ENCODE measurements around the gene MGRN1. TPM values are rescaled to one million over a fixed set of nuclear protein-coding genes. Genes with fewer than 3 reads are reported as not detected.

MGRN1 gene
- total RNA-seq, 2 donors from 2014 or later: 46.9 to 76.4 TPM

DNA sequence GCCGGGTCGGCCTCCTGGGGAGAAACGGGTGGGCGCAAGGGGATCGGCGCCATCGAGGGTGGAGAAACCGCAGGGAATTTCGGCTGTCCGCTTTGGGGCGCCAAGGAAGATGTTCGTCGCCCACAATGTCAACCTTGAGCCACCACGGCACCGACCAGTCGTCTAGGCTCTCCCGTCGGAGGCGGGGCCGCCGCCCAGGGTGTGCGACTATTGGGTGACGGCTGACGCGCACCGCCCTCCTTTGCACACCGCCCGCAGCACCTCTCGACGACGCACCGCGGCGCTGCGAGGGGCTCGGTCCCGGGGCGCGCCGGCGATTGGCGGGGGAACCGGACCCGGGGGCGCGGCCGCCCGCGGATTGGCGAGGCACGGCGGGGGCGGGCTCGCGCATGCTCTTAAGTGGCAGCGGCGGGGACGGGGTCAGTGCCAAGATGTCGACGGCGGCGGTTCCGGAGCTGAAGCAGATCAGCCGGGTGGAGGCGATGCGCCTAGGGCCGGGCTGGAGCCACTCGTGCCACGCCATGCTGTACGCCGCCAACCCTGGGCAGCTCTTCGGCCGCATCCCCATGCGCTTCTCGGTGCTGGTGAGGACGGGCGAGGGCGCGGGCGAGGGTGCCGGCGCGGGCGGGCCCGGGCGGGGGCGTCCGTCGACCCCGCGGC lies 68.8 kb downstream of the MGRN1 start, which contains the start of gene NUDT16L1:
Gene NUDT16L1, plus strand, starts transcription at position 267 of the 660 bp plus-strand sequence. Its CDS starts 165 bp downstream, at position 432.
- peak within 1 kb of the TSS; percentile 74 to 82 for H3K27ac Mint-ChIP-seq
- ATAC-seq (peak; percentile 94 to 97), DNase-seq (ENCODE audit: low spot score in 2 of 2) (peak; percentile 98 to 99)

DNA sequence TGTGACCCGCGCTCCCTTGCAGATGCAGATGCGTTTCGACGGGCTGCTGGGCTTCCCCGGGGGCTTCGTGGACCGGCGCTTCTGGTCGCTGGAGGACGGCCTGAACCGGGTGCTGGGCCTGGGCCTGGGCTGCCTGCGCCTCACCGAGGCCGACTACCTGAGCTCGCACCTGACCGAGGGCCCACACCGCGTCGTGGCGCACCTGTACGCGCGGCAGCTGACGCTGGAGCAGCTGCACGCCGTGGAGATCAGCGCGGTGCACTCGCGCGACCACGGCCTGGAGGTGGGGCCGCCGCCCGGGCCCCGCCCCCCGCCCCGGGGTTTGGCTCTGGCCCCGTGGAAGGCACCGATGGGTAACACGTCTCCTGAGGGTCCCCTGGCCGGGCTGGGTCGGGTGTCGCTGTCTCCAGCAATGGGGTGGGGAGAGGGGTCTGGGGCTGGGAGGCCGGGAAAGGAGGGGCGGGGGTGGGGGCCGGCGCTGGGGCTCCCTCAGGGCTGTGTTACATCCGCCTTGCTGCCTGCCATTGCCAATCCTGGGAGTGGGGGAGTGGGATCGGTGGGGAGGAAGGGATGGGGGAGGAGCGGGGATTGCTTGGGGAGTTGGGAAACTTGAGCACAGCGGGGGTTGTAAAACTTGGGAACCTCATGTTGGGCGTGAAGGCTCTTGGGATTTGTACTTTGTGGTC lies 69.5 kb downstream of the MGRN1 start:
- Mint-ChIP-seq H3K27ac (peak overlapping the region; percentile 74 to 82), H3K9me3 (no peaks in the 10 kb centered on the region), H3K36me3 (no peaks in the 10 kb centered on the region)
- ATAC-seq (peak; percentile 12 to 35), DNase-seq (ENCODE audit: low spot score in 2 of 2) (peak; percentile 38 to 54)

More for the DNA sequence above, 68.8 kb downstream of the MGRN1 start, which contains the start of gene NUDT16L1:
- H3K9me3 Mint-ChIP-seq: no peaks in the 10 kb centered on the region
- H3K36me3 Mint-ChIP-seq: no peaks in the 10 kb centered on the region

DNA sequence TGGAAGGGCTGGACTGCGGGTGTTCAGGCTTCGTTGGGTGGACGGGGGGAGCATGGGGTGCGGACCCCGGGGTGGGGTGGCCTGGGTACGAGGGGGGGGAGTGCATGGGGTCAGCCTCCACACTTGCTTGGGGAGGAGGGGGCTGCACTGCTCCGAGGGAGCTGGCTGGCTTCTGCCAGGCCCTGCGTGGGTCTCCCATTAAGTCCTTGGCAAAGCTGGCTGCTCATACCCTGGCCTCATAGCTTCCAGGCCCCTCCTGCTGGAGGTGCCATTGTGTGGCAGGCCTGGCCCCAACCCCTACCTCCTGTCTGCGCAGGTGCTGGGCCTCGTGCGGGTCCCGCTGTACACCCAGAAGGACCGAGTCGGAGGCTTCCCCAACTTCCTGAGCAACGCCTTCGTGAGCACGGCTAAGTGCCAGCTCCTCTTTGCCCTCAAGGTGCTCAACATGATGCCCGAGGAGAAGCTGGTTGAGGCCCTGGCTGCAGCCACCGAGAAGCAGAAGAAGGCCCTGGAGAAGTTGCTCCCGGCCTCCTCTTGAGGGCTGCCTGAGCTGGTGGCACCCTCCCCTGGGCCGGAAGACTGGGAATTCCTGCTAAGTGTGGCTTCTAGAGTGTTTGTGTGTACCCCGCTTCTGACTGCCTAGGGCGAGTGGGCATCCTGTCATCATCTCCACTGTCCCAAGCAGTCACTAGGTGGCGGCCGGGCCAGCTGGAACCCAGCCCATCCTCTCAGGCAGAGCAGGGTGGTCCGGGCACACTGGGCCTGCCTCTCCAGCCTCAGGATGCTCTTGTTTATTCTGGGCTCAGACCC lies 70.2 kb downstream of the MGRN1 start:
- peak overlapping the region; percentile 67 to 74 for H3K27ac Mint-ChIP-seq
- ATAC-seq (no peak), DNase-seq (ENCODE audit: low spot score in 2 of 2) (peak in 1 of 2 donors; percentile 57)
- no peaks in the 10 kb centered on the region for H3K9me3 Mint-ChIP-seq
- H3K36me3 Mint-ChIP-seq: no peaks in the 10 kb centered on the region

DNA sequence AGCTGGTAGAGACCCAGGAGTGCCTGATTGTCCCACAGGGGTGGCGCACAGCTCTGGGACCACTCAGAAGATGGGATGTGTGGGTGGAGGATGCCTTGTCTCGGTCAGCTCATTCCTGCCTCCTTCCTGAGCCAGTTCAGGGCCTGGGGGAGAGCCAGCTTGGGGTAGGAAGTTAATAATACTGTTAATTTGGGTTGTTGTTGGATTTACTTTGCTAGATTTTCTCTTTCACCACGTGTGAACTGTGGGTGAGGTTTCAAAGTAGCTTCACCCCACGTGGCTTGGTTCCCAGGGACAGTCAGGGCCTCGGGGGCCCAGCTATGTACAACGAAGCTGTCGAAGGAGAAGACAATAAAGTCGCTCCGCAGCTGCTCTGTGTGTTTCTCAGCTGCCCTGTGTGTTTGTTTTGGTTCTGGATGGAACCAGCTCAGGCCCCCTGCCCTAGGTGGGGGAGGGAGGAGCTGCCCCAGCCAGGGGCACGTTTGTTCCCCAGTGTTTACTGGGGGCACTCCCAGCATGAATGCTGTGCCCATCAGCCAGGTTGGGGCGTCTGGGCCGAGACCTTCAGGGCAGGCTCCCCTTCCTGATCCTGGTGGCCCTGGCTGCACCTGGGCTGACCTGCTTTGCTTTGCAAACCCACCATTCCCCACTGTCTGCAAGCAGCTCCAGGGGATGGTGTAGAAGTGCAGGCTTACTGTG lies 71.0 kb downstream of the MGRN1 start:
- no peaks in the 10 kb centered on the region for H3K36me3 Mint-ChIP-seq
- H3K27ac Mint-ChIP-seq: peak overlapping the region; percentile 67 to 72
- ATAC-seq (no peak), DNase-seq (ENCODE audit: low spot score in 2 of 2) (peak in 1 of 2 donors; percentile 54)
- no peaks in the 10 kb centered on the region for H3K9me3 Mint-ChIP-seq

DNA sequence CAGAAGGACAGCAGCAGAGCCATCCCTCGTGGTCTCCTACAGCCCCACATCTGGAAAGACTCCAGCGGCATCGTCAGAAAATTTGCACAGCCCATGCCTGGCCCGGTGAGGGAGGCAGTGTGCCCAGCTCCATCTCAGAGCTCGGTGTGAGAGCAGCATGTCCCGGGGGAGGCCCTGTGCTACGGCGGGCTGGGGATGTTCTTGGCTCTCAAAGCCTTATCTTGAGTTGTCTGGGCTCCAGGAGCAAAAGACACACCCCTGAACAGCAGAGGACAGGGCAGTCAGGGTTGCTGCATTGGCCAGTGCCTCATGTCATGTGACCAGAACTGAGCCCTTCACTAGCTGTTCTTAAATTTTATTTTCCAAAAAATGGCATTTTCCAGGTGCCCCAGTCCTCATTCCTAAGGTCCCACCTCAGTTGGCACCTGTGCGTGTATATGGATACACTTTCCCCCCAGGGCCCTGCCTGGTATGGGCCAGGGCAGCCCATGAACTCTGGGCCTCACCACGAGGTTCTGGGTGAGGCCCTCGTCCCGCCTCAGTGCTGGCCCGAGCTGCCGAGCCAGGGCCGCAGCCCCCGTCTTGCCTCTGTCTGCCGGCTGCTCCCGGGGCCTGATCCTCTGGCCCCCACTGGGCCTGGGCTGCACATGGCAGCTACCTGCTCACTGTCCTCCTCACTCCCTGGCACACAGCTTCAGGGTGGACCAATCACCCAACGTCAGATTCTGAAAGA lies 71.7 kb downstream of the MGRN1 start:
- Mint-ChIP-seq H3K36me3 (no peaks in the 10 kb centered on the region), H3K27ac (peak overlapping the region; percentile 67 to 72), H3K9me3 (no peaks in the 10 kb centered on the region)
- ATAC-seq: no peak
- no peak for DNase-seq (ENCODE audit: low spot score in 2 of 2)

DNA sequence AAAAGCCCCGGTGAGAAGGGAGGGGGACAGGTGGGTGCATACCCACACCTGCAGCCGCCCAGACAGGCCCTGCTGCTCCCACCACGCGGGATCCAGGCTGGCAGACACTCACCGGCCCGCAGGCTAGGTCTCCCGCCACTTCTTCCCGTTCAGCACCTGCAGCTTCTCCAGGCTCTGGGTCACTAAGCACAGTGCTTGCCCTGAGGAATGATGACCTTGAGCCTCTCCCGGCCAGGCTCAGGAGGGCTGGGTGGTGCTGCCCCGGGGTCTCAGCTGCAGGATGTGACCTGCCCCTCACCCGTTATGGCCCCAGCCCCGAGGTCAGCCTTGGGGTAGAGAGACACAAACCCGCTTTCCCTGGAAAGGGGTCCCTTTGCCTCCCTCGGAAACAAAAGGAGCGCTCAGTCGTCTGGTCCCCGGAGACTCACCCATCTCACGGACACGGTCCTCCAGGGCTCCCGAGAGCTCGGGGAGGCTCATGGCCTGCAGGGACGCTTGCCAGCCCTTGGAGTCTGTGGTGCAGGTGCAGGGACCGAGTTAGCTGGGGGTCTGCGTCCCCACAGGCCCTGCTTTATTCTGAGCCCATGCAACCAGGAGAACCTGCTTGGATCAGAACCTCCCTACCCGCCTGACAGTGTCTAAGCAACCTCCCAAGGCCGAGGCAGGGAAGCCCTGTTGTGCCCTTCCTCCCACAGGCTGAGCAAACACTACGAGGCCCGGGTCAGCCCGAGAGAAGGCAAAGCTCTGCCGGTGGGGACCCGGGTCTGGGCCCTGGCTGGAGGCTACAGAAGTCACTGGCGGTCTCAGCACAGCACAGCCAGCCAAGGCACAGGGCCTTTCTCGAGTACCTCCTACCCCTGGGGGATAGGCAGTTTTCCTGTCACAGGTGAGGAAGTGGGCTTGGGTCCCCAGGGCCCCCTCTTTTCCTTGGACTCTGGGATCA lies 72.5 kb downstream of the MGRN1 start:
- ATAC-seq (no peak), DNase-seq (ENCODE audit: low spot score in 2 of 2) (no peak)
- Mint-ChIP-seq H3K36me3 (no peaks in the 10 kb centered on the region), H3K9me3 (no peaks in the 10 kb centered on the region), H3K27ac (peak overlapping the region in 1 of 2 donors; percentile 57)

DNA sequence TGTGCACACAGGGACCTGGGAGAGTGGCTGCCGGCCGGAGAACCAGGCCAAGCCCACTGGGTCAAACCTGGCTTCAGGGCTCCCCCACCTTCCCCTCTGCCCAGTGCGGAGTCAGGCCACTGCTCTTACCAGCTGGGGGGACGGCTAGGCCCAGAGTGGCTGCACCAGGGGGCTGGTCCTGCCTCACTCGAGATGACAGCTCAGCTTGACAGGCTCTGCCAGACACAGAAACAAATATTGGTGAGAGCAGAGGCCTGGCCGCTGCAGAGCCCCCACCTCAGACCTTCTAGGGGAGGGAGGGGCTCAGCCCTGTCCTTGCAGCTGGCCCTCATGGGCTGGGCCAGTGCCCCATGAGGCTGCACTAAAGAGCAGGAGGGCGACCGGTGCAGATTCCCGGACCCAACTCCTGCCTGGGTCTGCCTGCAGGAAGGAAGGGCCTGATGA lies 73.2 kb downstream of the MGRN1 start:
- Mint-ChIP-seq H3K36me3 (no peaks in the 10 kb centered on the region), H3K27ac (peak overlapping the region in 1 of 2 donors; percentile 77), H3K9me3 (no peaks in the 10 kb centered on the region)
- DNase-seq (ENCODE audit: low spot score in 2 of 2): no peak
- no peak for ATAC-seq

DNA sequence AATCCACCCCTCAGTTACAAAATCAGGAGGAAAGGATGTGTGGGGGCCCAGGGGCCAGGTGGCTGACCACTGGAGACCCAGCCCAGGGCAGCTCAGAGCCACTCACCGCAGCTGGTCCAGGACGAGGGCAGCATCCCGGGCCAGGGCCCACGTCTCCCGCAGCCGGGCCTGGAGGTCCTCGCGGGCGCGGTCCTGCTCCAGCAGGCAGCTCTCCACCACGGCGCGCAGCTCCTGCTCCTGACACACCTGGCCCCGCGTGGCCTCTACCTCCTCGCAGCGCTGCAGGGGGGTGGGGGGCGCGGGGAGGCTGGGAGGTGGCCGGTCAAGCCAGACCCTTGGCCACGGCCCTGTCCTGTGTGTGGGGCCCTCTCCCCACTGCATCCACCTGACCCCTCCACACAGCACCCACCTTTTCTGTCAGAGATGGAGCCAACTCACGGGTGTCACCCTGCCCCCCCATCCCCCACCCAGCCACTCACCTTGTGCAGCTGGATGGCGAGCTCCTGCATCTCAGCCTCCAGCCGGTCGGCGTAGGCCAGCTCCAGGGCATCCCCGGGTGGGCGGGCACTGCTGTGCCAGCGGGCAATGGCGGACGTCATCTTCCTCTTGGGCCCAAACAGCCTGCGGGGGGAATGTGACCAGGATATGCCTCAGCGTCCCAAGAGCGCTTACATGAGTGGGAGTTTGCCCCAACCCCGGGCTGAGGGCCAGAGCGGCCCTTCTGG lies 73.9 kb downstream of the MGRN1 start:
- Mint-ChIP-seq H3K27ac (peak overlapping the region in 1 of 2 donors; percentile 77), H3K36me3 (no peaks in the 10 kb centered on the region), H3K9me3 (no peaks in the 10 kb centered on the region)
- DNase-seq (ENCODE audit: low spot score in 2 of 2) (no peak), ATAC-seq (no peak)

DNA sequence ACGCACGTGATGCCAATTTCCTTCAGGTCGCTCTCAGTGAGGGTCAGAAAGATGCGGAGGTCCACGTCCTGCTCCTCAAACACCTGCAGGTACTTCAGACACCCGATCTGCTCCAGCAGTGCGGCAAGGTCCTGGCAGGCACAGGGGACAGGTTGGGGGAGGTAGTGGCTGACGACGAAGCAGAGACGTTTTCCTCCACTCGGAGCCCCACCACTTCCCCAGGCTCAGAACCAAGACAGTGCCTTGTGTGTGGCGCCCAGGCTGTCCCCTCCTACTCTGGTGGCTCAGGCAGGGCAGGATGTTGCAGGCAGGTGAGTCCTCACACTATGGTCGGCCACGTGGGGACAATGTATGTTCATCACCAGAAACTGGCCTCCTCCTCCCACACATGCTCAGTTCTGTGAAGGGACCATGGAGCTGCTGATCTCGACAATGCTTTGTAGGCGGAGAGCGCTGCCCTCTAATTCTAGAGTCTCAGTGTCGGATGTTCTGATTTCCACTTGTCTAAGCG lies 74.5 kb downstream of the MGRN1 start:
- ATAC-seq: no peak
- Mint-ChIP-seq H3K27ac (no peak overlapping the region), H3K9me3 (no peaks in the 10 kb centered on the region), H3K36me3 (no peaks in the 10 kb centered on the region)
- no peak for DNase-seq (ENCODE audit: low spot score in 2 of 2)

DNA sequence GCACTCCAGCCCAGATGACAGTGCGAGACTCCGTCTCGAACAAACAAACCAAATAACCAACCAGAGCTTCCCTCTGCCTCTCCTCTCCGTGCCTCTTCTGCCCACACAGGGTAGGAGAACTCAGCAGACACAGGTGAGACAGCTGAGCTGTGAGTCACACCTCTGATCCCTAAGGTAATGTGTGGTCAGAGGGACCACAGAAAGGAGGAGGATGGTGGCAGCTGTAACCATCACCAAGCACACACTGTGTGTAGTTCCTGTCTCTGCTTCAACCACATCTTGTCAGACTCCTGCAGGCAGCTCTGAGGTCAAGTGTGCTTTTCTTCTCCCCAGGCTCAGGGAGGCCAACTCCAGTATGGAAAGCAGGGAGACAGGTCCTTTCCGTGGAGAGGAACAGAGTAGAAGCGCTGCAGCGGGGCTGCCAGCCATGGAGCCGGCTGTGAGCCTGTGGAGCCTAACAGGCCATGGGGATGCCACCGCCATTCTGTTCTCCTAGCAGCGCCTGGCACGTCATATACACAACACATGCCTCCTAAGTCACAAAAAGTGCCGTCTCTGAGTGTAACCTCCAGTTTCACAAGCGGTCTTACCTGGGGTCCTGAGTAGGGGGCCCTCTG lies 75.9 kb downstream of the MGRN1 start:
- Mint-ChIP-seq H3K9me3 (no peaks in the 10 kb centered on the region), H3K27ac (peak overlapping the region; percentile 14 to 76), H3K36me3 (no peaks in the 10 kb centered on the region)
- DNase-seq (ENCODE audit: low spot score in 2 of 2) (peak; percentile 31 to 54), ATAC-seq (peak; percentile 85 to 90)

DNA sequence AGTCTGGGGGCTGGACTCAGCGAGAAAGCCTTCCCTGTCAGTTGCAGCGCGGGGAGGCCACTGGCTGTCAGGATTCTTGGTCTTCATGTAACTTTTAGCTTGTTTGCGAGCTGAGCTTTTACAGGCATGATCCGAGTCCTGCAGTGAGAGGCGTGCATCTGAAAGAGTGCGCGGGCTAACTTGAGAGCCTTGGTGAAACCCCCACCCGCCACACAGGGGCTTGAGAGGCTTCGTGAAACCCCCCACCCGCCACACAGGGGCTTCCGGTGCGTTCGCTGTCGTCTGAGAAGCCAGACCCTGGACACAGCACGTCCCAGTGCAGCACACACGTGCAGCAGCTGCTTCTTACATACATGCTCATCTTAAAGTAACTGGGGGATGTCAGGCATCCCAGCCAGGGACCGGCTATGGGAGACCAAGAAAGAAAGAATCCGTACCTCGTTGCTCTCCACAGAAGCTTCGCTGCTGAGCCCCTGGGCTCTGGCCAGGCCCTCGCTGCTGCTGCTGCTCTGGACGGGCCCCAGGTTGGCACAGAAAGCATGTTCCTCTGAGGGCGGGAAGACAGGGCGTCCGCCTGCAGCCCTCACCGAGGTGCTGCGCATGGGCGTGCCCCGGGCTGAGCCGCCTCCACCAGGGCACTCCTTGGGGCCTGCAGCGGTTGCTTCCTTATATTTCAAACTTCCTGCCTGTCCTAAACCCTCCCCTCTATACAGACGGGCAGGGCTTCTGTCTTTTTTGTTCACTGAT lies 76.5 kb downstream of the MGRN1 start:
- H3K36me3 Mint-ChIP-seq: no peaks in the 10 kb centered on the region
- no peak for ATAC-seq
- DNase-seq (ENCODE audit: low spot score in 2 of 2): no peak
- H3K27ac Mint-ChIP-seq: peak overlapping the region in 1 of 2 donors; percentile 41
- H3K9me3 Mint-ChIP-seq: no peaks in the 10 kb centered on the region

DNA sequence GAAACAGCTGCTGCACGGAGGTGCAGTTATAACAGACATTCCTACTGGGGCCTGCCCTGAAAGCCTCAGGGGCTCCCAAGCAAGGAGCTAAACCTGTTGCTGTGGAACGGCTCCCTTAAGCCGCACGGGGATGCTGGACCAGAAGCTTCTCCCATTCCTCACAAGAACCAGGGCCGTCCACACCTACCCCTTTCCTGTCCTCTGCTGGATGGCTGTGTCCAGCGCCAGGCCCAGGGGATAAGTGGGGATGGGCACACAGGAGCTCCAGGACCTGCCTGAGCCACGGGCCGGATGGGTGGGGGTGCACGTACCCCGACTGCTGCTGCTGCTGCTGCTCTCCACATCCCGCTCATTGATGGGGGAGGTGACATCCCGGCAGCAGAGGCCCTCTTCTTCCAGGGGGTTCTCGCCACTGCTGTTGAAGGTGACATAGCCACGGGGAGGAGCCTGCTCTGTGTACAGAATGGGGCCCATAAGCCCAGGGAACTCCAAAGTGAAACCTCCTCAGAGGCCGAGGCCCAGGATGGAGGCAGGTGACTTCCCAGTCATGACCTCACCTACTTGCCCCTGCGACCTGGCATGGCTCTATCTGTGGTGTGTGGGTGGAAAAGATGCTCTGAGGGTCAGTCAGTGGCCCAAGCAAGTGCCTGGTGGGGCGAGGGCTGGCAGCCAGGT lies 77.3 kb downstream of the MGRN1 start:
- no peaks in the 10 kb centered on the region for H3K9me3 Mint-ChIP-seq

DNA sequence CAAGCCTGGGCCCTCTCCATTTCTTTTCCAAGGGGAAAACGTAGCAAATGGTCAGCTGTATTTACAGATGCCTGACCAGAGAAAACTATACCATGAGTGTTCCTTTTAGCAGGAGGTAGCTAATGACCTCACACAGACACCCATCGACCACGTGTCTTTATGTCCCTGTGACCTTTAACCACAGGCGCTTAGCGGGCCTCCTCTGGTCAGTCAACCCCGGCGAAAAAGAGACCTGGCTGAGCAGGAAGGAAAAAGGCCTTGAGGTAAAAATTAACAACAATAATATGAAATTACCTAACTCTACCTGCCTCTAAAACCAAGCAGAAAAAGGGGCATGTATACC lies 77.8 kb downstream of the MGRN1 start:
- Mint-ChIP-seq H3K27ac (peak overlapping the region; percentile 13 to 41), H3K9me3 (no peaks in the 10 kb centered on the region)

More for the DNA sequence above, 77.3 kb downstream of the MGRN1 start:
- H3K27ac Mint-ChIP-seq: peak overlapping the region; percentile 13 to 41
- peaks cover 0 to 6% of the 10 kb centered on the region in 2 donors for H3K36me3 Mint-ChIP-seq
- DNase-seq (ENCODE audit: low spot score in 2 of 2) (no peak), ATAC-seq (no peak)

More for the DNA sequence above, 77.8 kb downstream of the MGRN1 start:
- peaks cover 0 to 7% of the 10 kb centered on the region in 2 donors for H3K36me3 Mint-ChIP-seq
- ATAC-seq: no peak
- no peak for DNase-seq (ENCODE audit: low spot score in 2 of 2)

Measured in activated naive CD4-positive, alpha-beta T cell treated with anti-CD3 and anti-CD28 coated beads, Interleukin-2, amount 50 U/mL, for 72 hours (primary cell).